Parathyroid adenoma (tissue), 2 donors: ENCODE results near the gene EYA4.

Source experiments
- H2AFZ ChIP-seq: fragments of 300-600 bp; sonication (generic); one replicate; pipeline ENCODE4 v1.7.0; 2017; ENCODE audit warnings: antibody characterized with exemption, mild to moderate bottlenecking
- H3K27ac ChIP-seq: fragments of 300-600 bp; sonication (generic); one replicate; pipeline ENCODE4 v1.7.0; 2017
- H3K27me3 ChIP-seq: fragments of 300-600 bp; sonication (generic); one replicate; pipeline ENCODE4 v1.7.0; 2017; ENCODE audit warnings: low read length; ENCODE audit not compliant: control insufficient read depth, insufficient read depth
- H3K36me3 ChIP-seq: fragments of 300-600 bp; sonication (generic); one replicate; pipeline ENCODE4 v1.7.0; 2017; ENCODE audit warnings: low read length; ENCODE audit not compliant: control insufficient read depth, insufficient read depth
- H3K4me1 ChIP-seq: fragments of 300-600 bp; sonication (generic); one replicate; pipeline ENCODE4 v1.7.0; 2017; ENCODE audit warnings: control low read depth
- H3K4me2 ChIP-seq: fragments of 300-600 bp; sonication (generic); one replicate; pipeline ENCODE4 v1.7.0; 2017; ENCODE audit warnings: low read length
- H3K4me3 ChIP-seq: fragments of 300-600 bp; sonication (generic); one replicate; pipeline ENCODE4 v1.7.0; 2017; ENCODE audit warnings: low read depth, low read length
- H3K79me2 ChIP-seq: fragments of 300-600 bp; sonication (generic); one replicate; pipeline ENCODE4 v1.7.0; 2017; ENCODE audit warnings: control low read depth
- H3K9ac ChIP-seq: fragments of 300-600 bp; sonication (generic); one replicate; pipeline ENCODE4 v1.7.0; 2017; ENCODE audit warnings: mild to moderate bottlenecking
- H3K9me3 ChIP-seq: fragments of 300-600 bp; sonication (generic); one replicate; pipeline ENCODE4 v1.7.0; 2017; ENCODE audit warnings: low read length; ENCODE audit not compliant: control insufficient read depth
- TF ChIP-seq, protein P1 (sequence below): fragments of 300-600 bp; sonication (generic); IDR thresholded peaks from one replicate; pipeline ENCODE4 v1.7.0; 2017; ENCODE audit warnings: antibody characterized with exemption, mild to moderate bottlenecking
- donor health status: primary hyperparathyroidism.

EYA4 gene

DNA sequence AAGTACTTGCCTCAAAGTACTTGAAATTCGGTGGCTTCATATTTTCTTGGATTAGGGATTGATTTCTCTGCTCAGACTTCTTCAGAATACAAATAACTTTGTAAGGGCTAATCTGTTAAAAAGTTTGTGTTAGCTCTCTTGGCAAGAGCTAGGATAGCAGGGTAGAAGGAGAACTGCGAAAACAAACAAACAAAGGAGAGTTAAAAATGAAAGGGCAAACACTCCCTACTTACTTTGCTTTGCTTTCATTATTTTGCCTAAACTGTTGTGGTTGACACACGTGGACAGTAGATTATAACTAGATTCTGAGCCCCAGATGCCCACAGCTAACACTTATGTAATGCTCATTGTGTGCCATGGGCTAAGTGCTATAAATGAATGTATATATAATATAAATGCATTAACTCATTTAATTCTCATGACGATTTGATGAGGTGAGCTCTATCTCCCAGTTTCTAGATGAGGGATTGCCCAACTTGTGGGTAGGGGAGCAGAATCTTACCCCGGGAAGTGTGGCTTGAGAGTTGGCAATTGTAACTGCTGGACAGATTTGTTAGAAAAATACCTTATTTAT, 48.7 kb downstream of the EYA4 start:
- H3K27ac ChIP-seq: no peak overlapping the region
- H3K4me1 ChIP-seq: no peaks in the 10 kb centered on the region
- TF ChIP-seq, protein P1, sequence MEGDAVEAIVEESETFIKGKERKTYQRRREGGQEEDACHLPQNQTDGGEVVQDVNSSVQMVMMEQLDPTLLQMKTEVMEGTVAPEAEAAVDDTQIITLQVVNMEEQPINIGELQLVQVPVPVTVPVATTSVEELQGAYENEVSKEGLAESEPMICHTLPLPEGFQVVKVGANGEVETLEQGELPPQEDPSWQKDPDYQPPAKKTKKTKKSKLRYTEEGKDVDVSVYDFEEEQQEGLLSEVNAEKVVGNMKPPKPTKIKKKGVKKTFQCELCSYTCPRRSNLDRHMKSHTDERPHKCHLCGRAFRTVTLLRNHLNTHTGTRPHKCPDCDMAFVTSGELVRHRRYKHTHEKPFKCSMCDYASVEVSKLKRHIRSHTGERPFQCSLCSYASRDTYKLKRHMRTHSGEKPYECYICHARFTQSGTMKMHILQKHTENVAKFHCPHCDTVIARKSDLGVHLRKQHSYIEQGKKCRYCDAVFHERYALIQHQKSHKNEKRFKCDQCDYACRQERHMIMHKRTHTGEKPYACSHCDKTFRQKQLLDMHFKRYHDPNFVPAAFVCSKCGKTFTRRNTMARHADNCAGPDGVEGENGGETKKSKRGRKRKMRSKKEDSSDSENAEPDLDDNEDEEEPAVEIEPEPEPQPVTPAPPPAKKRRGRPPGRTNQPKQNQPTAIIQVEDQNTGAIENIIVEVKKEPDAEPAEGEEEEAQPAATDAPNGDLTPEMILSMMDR: no peak
- no peaks in the 10 kb centered on the region for H3K79me2 ChIP-seq
- no peak overlapping the region for H3K4me3 ChIP-seq
- H3K9ac ChIP-seq: no peak overlapping the region
- H3K4me2 ChIP-seq: no peak overlapping the region
- no peak overlapping the region for H2AFZ ChIP-seq
- no peaks in the 10 kb centered on the region for H3K9me3 ChIP-seq
- H3K36me3 ChIP-seq: no peaks in the 10 kb centered on the region
- H3K27me3 ChIP-seq: no peaks in the 10 kb centered on the region

GRCh38 chr6:133290930-133291329, 49.8 kb downstream of the EYA4 start:
- Histone ChIP-seq H3K4me3 (no peak overlapping the region), H3K36me3 (no peaks in the 10 kb centered on the region), H3K27ac (no peak overlapping the region), H3K27me3 (no peaks in the 10 kb centered on the region), H3K9ac (no peak overlapping the region), H3K4me2 (no peak overlapping the region), H2AFZ (no peak overlapping the region), H3K4me1 (no peaks in the 10 kb centered on the region), H3K79me2 (no peaks in the 10 kb centered on the region), H3K9me3 (no peaks in the 10 kb centered on the region)
- TF ChIP-seq, protein P1: no peak

- Histone ChIP-seq H2AFZ (no peak overlapping the region), H3K4me3 (no peak overlapping the region), H3K36me3 (no peaks in the 10 kb centered on the region), H3K9me3 (no peaks in the 10 kb centered on the region), H3K9ac (no peak overlapping the region), H3K27ac (no peak overlapping the region), H3K4me2 (no peak overlapping the region), H3K27me3 (no peaks in the 10 kb centered on the region), H3K79me2 (no peaks in the 10 kb centered on the region), H3K4me1 (no peaks in the 10 kb centered on the region)
- TF ChIP-seq, protein P1: no peak
Measured at GRCh38 chr6:133291671-133292070, 50.5 kb downstream of the EYA4 start.

GRCh38 chr6:133297657-133298056, 56.5 kb downstream of the EYA4 start:
- H2AFZ ChIP-seq: no peak overlapping the region
- no peak overlapping the region for H3K4me3 ChIP-seq
- H3K9me3 ChIP-seq: no peaks in the 10 kb centered on the region
- H3K36me3 ChIP-seq: no peaks in the 10 kb centered on the region
- TF ChIP-seq, protein P1: no peak
- H3K27ac ChIP-seq: no peak overlapping the region
- no peaks in the 10 kb centered on the region for H3K27me3 ChIP-seq
- no peak overlapping the region for H3K9ac ChIP-seq
- H3K79me2 ChIP-seq: no peaks in the 10 kb centered on the region
- H3K4me1 ChIP-seq: no peaks in the 10 kb centered on the region
- no peak overlapping the region for H3K4me2 ChIP-seq

DNA sequence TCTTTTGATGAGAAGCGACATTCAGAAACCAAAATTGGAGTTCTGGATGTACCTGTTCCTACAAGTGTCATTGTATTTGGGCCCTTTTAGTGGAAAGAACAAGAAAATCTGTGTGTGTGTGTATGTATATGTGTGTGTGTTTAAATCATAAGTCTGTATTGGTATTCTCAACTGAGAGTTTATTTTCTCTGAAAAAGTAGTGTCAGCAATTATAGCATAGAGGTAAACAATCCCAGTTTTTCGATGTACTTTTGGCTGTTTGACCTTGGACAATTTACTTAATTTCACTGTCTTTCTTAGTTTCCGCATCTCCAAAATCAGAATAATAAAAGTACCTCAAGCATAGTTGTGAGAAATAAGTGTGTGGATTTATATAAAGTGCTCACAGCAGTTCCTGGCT, 57.2 kb downstream of the EYA4 start:
- no peak overlapping the region for H3K4me2 ChIP-seq
- no peaks in the 10 kb centered on the region for H3K4me1 ChIP-seq
- H2AFZ ChIP-seq: no peak overlapping the region
- no peaks in the 10 kb centered on the region for H3K36me3 ChIP-seq
- H3K9me3 ChIP-seq: no peaks in the 10 kb centered on the region
- H3K9ac ChIP-seq: no peak overlapping the region
- H3K27ac ChIP-seq: no peak overlapping the region
- no peaks in the 10 kb centered on the region for H3K27me3 ChIP-seq
- H3K79me2 ChIP-seq: no peaks in the 10 kb centered on the region
- TF ChIP-seq, protein P1: no peak
- H3K4me3 ChIP-seq: no peak overlapping the region
